NT2/D1 (cell line): ENCODE data around the gene ARSK.

Experiments used
- YY1 ChIP-seq: IDR thresholded peaks from 2 replicates; pipeline ENCODE4 v1.6.1; 2011; ENCODE audit not compliant: insufficient read length, insufficient read depth
- ZNF274 ChIP-seq: IDR thresholded peaks from 2 replicates; pipeline ENCODE4 v1.6.1; 2011; ENCODE audit warnings: mild to moderate bottlenecking, low read depth, low read length

DNA sequence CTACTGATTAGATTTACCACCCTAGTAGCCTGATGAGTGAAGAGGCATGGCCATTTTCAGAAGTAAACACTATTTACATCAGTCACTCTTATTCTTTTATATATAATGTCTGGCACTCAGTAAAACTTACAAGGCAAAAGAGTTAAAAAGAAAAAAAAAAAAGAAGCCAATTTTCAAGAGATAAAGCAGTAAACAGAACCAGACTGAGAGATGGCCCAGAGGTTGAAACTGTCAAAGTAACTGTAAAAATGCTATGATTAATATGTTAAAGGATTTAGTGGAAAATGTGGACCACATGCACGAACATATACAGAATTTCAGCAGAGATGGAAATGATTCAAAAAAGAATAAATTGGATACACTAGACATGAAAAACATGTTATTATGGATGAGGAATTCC is 58.6 kb downstream of the ARSK start:
- no peak for TF ChIP-seq YY1
- no peak for TF ChIP-seq ZNF274
